Stimulated activated CD4-positive, alpha-beta T cell treated with anti-CD3 and anti-CD28 coated beads, Interleukin-1b, Interleukin-23, amount 100 ng/mL, for 4 hours (primary cell): ENCODE results near the gene PPARA.
"Not testable (repeated sequence)": the region's sequence is repeated elsewhere in the genome, so short reads cannot be mapped to it uniquely, and the experiment has no call there.

Experiments used
- DNase-seq, 2 donors: peaks; one replicate each; pipeline ENCODE4 v3.0.0-alpha.2; 2020; ENCODE audit warnings: low read depth in 2 of 2

The PPARA gene

DNA sequence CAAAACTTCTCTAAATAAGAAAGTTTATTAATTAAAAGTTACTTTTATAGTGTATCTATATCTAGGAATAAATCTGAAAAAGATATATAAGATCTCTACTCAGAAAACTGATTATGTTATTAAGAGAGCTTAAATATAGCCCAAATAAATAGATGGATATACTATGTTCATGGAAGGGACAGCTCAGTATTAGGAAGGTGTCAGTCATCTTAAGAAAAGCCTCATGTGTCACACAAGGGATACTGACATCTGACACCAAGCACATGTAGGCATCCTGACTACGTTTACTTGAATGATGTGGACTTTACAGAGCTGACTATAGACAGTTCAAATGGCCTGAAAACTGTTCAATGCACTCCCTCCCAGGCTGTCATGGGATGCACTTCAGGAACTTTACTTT is 19.3 kb downstream of the PPARA start:
- DNase-seq: no peak

GRCh38 chr22:46171940-46172339 is 21.6 kb downstream of the PPARA start:
- no peak for DNase-seq

DNA sequence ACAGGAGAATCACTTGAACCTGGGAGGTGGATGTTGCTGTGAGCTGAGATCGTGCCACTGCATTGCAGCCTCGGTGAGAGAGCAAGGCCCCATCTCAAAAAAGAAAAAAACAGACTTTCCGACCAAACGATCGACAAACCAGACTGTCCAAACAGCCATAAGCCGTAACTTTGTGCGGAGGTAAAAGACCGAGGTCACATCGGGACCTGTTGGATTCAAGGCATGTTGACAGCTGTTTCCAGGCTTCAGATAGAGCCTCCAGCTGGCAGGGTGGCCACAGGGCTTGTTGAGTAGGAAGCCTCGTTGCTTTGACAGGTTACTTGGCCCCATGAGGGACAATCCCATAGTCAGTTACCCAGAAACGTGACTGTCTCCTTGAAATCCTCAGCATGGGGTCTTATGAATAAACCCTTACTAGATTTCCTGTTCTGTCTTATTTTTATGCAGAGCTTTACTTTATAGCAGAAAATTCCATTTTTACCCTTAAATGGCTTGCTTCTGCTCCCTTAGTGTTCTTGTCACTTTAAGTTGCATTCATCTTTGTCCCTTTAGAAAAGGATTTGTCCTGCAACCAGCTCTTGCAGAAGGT is 22.3 kb downstream of the PPARA start:
- no peak for DNase-seq

- no peak for DNase-seq
Measured at GRCh38 chr22:46173152-46173551, 22.8 kb downstream of the PPARA start.

GRCh38 chr22:46175631-46176030 is 25.3 kb downstream of the PPARA start:
- no peak for DNase-seq

DNA sequence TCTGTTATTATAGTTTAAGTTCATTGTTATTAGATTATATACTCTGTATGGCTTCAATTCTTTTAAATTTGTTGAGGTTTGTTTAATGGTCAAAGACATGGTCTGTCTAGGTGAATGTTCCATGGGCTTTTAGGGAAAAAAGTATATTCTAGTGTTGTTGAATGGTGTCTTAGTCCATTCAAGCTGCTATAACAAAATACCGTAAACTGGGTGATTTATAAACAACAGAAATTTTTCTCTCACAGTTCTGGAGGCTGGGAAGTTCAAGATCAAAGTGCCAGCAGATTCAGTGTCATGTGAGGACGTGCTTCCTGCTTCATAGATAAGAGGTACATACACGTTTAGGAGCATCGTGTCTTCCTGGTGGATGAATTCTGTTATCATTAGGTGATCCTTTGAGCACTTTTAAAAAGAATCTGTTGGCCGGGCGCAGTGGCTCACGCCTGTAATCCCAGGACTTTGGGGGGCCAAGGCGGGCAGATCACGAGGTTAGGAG is 26.2 kb downstream of the PPARA start:
- DNase-seq: no peak

GRCh38 chr22:46178755-46179505 is 28.6 kb downstream of the PPARA start:
- no peak for DNase-seq

DNA sequence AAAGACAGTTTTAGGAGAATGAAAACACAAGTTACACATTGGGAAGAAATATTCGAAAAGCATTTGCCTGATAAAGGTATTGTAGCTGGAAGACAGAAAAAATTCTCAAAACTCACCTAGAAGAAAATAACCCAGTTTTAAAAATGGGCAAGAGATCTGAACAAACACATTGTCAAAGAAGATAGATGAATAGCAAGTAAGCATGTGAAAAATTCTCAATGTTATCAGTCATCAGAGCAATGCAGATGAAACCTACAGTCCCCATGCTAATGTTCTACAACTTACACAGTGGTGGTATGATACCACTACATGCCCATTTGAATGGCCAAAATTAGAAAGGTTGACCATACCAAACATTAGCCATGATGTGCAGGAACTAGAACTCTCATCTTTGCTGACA is 29.4 kb downstream of the PPARA start:
- no peak for DNase-seq

DNA sequence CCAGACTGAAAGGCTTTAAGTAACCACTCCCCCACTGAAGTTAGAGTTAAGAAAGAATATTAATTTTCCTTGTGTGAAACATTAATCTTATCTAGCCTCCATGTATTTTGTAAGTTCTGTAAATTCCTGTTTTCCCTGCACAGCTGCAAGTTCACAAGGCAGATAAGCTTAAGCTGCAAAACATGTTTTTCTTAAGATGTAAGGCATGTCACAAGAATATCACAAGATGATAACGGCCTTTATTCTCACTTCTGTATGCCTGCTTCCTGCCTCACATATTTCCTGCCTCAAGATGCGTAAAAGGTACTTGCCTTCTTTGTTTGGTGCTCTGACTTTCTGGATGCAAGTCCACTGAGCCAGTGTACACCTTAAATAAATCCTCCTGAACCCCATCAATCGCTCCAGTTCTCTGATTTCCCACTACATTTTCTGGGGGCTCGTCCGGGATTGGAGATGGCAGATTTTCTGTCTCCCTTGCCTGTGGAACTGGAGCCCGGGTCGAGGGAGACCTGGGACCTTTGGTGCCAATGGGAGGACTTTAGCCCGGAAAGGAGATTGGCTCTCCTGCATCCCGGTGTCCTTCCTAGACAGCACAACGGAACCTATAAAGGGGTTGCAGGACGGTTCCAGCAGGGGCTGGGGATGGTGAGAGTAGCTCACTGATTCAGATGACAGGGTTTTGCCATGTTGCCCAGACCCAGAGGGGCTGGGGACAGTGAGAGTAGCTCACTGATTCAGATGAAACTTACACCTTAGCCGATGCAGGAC is 30.2 kb downstream of the PPARA start:
- no peak for DNase-seq

GRCh38 chr22:46183733-46184132 is 33.4 kb downstream of the PPARA start:
- DNase-seq: no peak

DNA sequence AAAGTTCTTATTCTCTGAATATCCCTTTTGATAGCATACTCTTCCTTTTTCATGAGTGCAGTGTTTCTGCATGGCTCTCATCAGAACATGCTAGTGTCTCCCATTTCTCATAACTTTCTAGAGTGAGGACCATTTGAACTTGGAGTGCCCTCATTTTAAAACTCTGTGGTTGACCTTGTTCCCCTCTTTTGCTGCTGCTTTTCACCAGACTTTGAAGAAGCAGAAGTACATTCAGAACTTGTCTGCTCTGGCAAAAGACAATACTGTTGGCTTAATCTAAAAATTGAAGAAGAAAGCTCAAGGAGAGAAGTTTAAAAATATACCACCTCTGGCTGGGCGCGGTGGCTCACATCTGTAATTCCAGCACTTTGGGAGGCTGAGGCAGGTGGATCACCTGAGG is 35.0 kb downstream of the PPARA start:
- DNase-seq: no peak

GRCh38 chr22:46187862-46188261 is 37.5 kb downstream of the PPARA start:
- no peak for DNase-seq

DNA sequence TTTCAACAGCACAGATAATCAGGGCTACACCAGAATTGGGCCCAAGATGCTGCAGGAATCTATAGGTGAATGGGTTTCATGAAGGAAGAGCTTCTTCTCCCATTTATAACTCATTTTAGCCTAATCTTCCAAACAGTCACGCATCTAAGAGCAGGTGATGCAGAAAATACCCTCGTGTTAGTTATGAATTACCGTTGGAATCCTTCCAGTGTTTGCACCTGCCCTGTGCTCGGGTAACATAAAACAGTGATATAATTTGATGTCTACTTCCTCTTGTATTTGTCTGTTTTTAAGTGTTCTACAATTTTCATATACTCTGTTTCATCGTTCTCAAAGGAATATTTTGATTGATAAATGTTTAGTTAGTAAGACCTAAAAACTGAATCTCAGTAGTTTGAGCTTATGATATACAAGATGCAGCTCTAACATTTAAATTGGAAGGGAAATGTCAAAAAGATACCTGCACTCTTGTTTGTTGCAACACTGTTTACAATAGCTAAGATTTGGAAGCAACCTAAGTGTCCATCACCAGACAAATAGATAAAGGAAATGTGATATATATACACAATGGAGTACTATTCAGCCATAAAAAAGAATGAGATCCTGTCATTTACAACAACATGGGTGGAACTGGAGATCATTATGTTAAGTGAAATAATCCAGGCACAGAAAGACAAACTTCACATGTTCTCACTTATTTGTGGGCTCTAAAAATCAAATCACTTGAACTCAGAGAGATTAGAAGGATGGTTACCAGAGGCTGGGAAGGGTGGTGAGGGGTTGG is 42.1 kb downstream of the PPARA start:
- no peak for DNase-seq

DNA sequence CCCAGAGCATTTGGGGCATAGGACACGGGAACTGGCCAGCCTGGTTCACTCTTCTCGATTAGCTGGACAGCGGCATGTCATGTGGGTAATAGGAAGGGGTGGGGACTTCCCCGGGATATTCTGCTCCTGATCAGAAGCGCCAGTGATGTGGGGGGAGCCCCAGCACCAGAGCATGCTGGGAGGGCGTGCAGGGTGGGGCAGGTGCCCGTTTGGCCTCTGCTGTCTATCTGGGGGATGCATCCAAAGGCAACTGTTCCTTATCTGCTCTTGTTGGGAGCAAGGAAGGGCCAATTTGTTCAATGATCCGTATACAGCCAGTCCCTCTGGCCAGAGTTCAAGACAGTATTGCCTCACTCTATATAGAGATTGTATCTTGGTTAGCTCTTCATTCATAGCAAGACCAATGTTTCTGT is 43.6 kb downstream of the PPARA start:
- DNase-seq: no peak

- DNase-seq: no peak
Measured at GRCh38 chr22:46195487-46196165, 45.3 kb downstream of the PPARA start.

- no peak for DNase-seq
Measured at GRCh38 chr22:46196278-46196677, 46.0 kb downstream of the PPARA start.

- no peak for DNase-seq
Measured at GRCh38 chr22:46198274-46198673, 47.9 kb downstream of the PPARA start.

GRCh38 chr22:46198806-46199205 is 48.5 kb downstream of the PPARA start:
- not testable (repeated sequence) for DNase-seq

GRCh38 chr22:46201059-46201757 is 50.9 kb downstream of the PPARA start:
- DNase-seq: no peak

GRCh38 chr22:46202897-46203600 is 52.7 kb downstream of the PPARA start:
- DNase-seq: no peak
